Prostate gland (tissue), 2 donors: ENCODE results near the gene RIPOR2. TPM values are rescaled to one million over a fixed set of nuclear protein-coding genes. Genes with fewer than 3 reads are reported as not detected.
"Not testable (repeated sequence)": the region's sequence is repeated elsewhere in the genome, so short reads cannot be mapped to it uniquely, and the experiment has no call there.

Experiments
- DNase-seq: peaks from one replicate; pipeline ENCODE4 v3.0.0-alpha.2; 2019; ENCODE audit warnings: low spot score
- H3K27ac ChIP-seq, 2 donors: fragments of 200-600 bp; sonication (generic); 2 replicates each; pipeline ENCODE4 v1.5.1; 2017 to 2019
- H3K27me3 ChIP-seq: fragments of 200-600 bp; sonication (generic); replicated peaks from 2 replicates; pipeline ENCODE4 v1.5.1; 2019; ENCODE audit not compliant: insufficient read depth
- H3K36me3 ChIP-seq, 2 donors: fragments of 200-600 bp; sonication (generic); 1 replicate in 1 of 2; 2 replicates in 1 of 2; pipeline versions ENCODE4 v1.5.1 to v1.8.1; 2017 to 2019
- H3K4me1 ChIP-seq: fragments of 200-600 bp; sonication (generic); replicated peaks from 2 replicates; pipeline ENCODE4 v1.5.1; 2019
- H3K4me3 ChIP-seq, 2 donors: fragments of 200-600 bp; sonication (generic); 2 replicates each; pipeline ENCODE4 v1.5.1; 2017 to 2019
- H3K9me3 ChIP-seq: fragments of 200-600 bp; sonication (generic); 2 replicates; pipeline ENCODE4 v1.5.1; 2017
- POLR2A ChIP-seq: fragments of 450-650 bp; IDR thresholded peaks from one replicate; pipeline ENCODE4 v1.6.1; 2016; ENCODE audit warnings: antibody characterized with exemption, mild to moderate bottlenecking
- POLR2AphosphoS5 ChIP-seq: sonication (generic); formaldehyde crosslinking; IDR thresholded peaks from one replicate; pipeline ENCODE4 v1.6.1; 2017; ENCODE audit warnings: antibody characterized with exemption
- WGBS: methylation state at CpG from one replicate; pipeline ENCODE4 v1.1.5; 2018; 5-methylcytosine and 5-hydroxymethylcytosine counted together
- intact Hi-C: fragments of 100-400 bp; cut with DNase I; formaldehyde crosslinking; loops from one replicate; pipeline ENCODE4 v1.14.2; 2022
- total RNA-seq, 2 donors: library from RNA; depleted of rRNA; stranded (reverse); fragments of >200 nt; gene quantifications; one replicate each; pipeline ENCODE4 v1.1.0, GENCODE V29; 2016
- TF ChIP-seq, protein P1 (sequence below), 4 experiments: fragments of 200-600 bp in 2 of 4; fragments of 450-650 bp in 2 of 4; sonication (generic) in 2 of 4; IDR thresholded peaks; 1 replicate in 3 of 4; 2 replicates in 1 of 4; pipeline ENCODE4 v1.5.1; 2016 to 2019; ENCODE audit warnings: antibody characterized with exemption in 4 of 4, mild to moderate bottlenecking in 2 of 4, moderate library complexity in 2 of 4

Gene RIPOR2
- total RNA-seq, 2 donors from 2014 or later = 16.1 to 23.7 TPM

DNA sequence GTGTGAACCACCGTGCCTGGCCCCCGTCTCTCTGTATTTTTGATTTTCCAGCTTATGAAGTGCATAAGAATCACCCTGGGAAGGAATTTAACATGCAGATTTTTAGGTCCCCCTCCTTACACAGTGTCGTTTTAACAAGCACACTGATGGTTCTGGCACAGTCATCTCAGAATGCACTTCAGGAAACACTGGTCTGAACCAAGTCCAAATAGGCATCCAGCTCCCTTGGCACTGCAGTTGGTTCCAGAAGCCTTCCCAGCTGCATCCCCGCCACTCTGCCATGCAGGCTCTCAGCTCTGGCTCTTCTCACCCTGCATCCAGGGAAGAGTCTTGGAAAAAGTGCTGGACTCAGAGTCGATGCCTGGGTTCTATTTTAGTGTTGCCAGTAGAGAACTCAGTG, 20.1 kb downstream of the RIPOR2 start:
- Histone ChIP-seq H3K36me3 (no peaks in the 10 kb centered on the region), H3K4me3 (no peak overlapping the region), H3K9me3 (no peaks in the 10 kb centered on the region), H3K27ac (no peak overlapping the region), H3K4me1 (no peaks in the 10 kb centered on the region), H3K27me3 (no peaks in the 10 kb centered on the region)
- DNase-seq = peak; percentile 26
- WGBS = 69% methylated on average over 5 of the region's 5 CpGs
- TF ChIP-seq POLR2AphosphoS5 (no peak), POLR2A (no peak)
- TF ChIP-seq, protein P1, sequence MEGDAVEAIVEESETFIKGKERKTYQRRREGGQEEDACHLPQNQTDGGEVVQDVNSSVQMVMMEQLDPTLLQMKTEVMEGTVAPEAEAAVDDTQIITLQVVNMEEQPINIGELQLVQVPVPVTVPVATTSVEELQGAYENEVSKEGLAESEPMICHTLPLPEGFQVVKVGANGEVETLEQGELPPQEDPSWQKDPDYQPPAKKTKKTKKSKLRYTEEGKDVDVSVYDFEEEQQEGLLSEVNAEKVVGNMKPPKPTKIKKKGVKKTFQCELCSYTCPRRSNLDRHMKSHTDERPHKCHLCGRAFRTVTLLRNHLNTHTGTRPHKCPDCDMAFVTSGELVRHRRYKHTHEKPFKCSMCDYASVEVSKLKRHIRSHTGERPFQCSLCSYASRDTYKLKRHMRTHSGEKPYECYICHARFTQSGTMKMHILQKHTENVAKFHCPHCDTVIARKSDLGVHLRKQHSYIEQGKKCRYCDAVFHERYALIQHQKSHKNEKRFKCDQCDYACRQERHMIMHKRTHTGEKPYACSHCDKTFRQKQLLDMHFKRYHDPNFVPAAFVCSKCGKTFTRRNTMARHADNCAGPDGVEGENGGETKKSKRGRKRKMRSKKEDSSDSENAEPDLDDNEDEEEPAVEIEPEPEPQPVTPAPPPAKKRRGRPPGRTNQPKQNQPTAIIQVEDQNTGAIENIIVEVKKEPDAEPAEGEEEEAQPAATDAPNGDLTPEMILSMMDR (IDR thresholded peaks at IDR 0.05) = no peak
- intact Hi-C loops = no loop called here

DNA sequence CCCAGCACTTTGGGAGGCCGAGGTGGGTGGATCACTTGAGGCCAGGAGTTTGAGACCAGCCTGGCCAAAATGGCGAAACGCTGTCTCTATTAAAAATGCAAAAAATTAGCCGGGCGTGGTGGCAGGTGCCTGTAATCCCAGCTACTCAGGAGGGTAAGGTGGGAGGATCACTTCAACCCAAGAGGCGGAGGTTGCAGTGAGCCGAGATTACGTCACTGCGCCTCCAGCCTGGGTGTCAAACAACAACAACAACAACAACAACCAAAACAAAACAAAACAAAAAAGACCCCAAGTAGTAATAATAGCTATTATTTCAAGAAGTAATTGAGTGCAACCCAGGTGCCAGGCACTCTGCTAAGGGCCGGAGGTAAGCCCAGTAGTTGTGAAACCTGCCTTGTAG, 21.7 kb downstream of the RIPOR2 start:
- H3K27me3 ChIP-seq, H3K4me3 ChIP-seq, intact Hi-C loops, DNase-seq, H3K4me1 ChIP-seq, H3K27ac ChIP-seq, H3K9me3 ChIP-seq, H3K36me3 ChIP-seq: not testable (repeated sequence)
- 95% methylated on average over 10 of the region's 10 CpGs for WGBS

DNA sequence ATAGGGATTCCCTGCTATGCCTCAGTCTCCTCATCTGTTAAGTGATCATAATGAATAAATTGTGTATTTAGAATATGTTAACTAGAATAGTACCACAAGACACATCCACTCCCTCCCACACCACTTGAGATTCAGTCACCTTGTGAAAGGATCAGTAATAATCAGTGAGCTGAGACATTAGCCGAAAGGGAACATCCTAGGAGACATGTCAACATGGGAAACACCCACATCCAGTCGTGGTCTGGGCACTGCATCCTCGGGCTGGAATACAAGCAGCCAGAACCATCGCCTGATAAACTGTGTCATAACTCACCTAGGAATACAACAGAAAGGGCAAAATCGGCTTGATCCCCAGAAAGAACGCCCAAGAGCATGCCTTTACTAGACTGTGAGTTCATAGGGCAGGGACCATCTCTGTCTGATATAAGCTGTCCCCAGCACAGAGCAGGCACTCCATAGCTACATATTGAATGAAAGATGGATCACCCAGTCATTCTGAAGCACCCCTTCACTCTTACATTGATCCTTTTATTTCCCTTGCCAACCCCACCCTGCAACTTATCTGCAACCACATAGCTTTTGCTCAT, 23.9 kb downstream of the RIPOR2 start:
- Histone ChIP-seq H3K4me3 (peak overlapping the region in 1 of 2 donors; percentile 46), H3K27ac (peak overlapping the region in 1 of 2 donors; percentile 52), H3K4me1 (no peaks in the 10 kb centered on the region), H3K27me3 (no peaks in the 10 kb centered on the region), H3K9me3 (no peaks in the 10 kb centered on the region), H3K36me3 (no peaks in the 10 kb centered on the region)
- no peak for DNase-seq
- 61% methylated on average over 6 of the region's 6 CpGs for WGBS
- intact Hi-C loops = no loop called here
- TF ChIP-seq, protein P1 (IDR thresholded peaks at IDR 0.05) = no peak
- no peak for TF ChIP-seq POLR2A
- no peak for TF ChIP-seq POLR2AphosphoS5

DNA sequence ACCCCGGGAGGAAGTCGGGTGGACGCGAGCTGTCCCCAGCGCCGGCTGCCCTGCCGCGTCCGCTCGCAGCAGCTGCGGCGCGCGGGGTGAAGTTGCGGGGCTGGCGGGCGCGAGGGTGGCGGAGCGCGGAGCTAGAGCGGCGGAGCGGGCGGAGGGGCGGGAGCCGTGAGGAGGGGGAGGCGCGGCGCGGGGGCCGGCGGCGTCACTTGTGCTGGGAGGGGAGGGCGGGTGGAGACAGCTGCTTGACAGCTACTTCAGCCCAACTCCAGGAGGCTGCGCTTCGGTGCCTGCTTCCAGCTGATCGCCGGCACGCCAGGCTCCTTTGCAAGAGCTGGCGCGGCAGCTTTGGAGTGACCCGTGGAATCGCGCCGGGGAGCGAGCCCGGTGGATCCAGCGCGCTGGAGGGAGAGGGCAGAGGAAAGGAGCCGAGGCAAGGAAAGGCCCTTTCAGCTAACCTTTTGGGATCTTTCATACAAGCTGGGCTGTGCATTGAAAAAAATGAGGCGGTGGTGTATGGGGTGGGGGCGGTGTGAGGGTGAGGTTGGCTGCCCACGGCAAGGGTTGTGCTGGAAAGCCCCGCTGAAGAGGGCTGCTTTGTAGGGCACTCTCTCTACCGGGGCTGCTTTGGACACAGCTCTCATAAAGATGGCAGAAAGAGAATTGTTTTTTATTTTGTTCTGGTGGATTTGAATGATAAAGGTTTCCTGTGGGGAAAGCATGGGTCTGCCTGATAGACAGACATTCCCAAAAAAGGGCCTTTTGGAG, 24.6 kb downstream of the RIPOR2 start:
- WGBS = under 1% methylated on average over 20 of the region's 56 CpGs
- Histone ChIP-seq H3K27ac (peak overlapping the region; percentile 52 to 64), H3K27me3 (no peaks in the 10 kb centered on the region), H3K4me3 (peak overlapping the region; percentile 46 to 54), H3K36me3 (no peaks in the 10 kb centered on the region), H3K4me1 (no peaks in the 10 kb centered on the region), H3K9me3 (no peaks in the 10 kb centered on the region)
- peak; percentile 63 for DNase-seq
- intact Hi-C loops = no loop called here
- TF ChIP-seq POLR2A = no peak
- TF ChIP-seq, protein P1 (IDR thresholded peaks at IDR 0.05) = no peak
- TF ChIP-seq POLR2AphosphoS5 = peak; percentile 8

DNA sequence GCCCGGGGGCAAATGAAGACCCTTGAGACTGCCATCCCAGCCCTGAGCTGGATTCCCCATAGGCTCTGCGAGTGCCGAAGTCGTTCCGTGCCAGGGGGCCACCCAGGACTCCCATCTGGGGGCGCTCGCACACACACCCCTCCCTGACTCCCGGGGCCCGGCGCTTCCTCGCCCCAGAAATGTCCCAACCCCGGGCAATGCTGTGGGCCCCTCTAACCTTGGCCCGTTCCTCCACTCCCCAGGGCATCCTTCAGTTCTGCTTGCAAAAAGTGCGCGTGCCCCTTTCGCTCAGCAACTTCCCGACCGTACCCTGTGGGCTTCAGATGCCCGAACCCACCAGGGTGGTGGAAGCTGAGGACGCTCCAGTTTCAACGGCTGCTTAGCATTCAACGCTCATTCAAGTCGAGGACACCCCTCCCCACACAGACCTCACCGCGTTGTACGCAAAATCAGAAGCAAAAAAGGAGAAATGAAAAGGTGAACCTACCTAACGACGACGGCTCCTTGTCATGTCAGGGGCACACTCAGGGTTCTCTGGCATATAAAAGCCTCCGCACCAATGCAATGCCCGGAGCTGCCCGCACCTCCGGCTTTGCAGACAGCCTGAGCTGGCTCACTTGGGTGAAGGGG, 25.3 kb downstream of the RIPOR2 start:
- peak; percentile 16 for DNase-seq
- Histone ChIP-seq H3K27ac (peak overlapping the region; percentile 52 to 64), H3K4me1 (no peaks in the 10 kb centered on the region)

More for the DNA sequence above, 25.3 kb downstream of the RIPOR2 start:
- Histone ChIP-seq H3K27me3 (no peaks in the 10 kb centered on the region), H3K4me3 (peak overlapping the region; percentile 46 to 54), H3K36me3 (no peaks in the 10 kb centered on the region), H3K9me3 (no peaks in the 10 kb centered on the region)
- 5% methylated on average over 33 of the region's 33 CpGs for whole genome bisulfite sequencing
- intact Hi-C loops = no loop called here
- TF ChIP-seq POLR2AphosphoS5 = no peak
- TF ChIP-seq, protein P1 (IDR thresholded peaks at IDR 0.05) = no peak
- no peak for TF ChIP-seq POLR2A
